Fibroblast of lung (primary cell): Measurements from ENCODE around the gene TUBA1B. TPM values are rescaled to one million over a fixed set of nuclear protein-coding genes. Genes with fewer than 3 reads are reported as not detected.
"Not testable (repeated sequence)": the region's sequence is repeated elsewhere in the genome, so short reads cannot be mapped to it uniquely, and the experiment has no call there.

ENCODE experiments used
- DNase-seq, 2 donors: peaks; one replicate each; pipeline versions ENCODE4 v3.0.0 to v3.0.0-alpha.2; 2010; ENCODE audit warnings: low read depth in 2 of 2
- H2AFZ ChIP-seq: 2 replicates; pipeline ENCODE4 v1.5.1; 2012; ENCODE audit warnings: low read length, control low read depth, inconsistent platforms
- H3K27ac ChIP-seq: 2 replicates; pipeline ENCODE4 v1.5.1; 2011; ENCODE audit warnings: low read length, control low read depth; ENCODE audit not compliant: insufficient read depth
- H3K27me3 ChIP-seq: 2 replicates; pipeline ENCODE4 v1.5.1; 2011; ENCODE audit warnings: mild to moderate bottlenecking, low read length; ENCODE audit not compliant: control insufficient read depth, insufficient read depth
- H3K36me3 ChIP-seq: 2 replicates; pipeline ENCODE4 v1.5.1; 2011; ENCODE audit warnings: low read length; ENCODE audit not compliant: control insufficient read depth, insufficient read depth
- H3K4me1 ChIP-seq: 2 replicates; pipeline ENCODE4 v1.5.1; 2011; ENCODE audit warnings: low read length; ENCODE audit not compliant: control insufficient read depth, insufficient read depth; ENCODE audit errors: extremely low read depth
- H3K4me2 ChIP-seq: 2 replicates; pipeline ENCODE4 v1.5.1; 2011; ENCODE audit warnings: low read length, control low read depth; ENCODE audit not compliant: insufficient read depth; ENCODE audit errors: extremely low read depth
- H3K4me3 ChIP-seq, 4 experiments: fragments of 200-600 bp in 1 of 4; sonication (generic) in 1 of 4; replicated peaks in 1 of 4; 2 replicates each; pipeline ENCODE4 v1.5.1; 2011 to 2016; ENCODE audit warnings: low read length in 4 of 4, low read depth in 3 of 4, mild to moderate bottlenecking in 3 of 4, control low read depth in 2 of 4, inconsistent platforms in 1 of 4, mixed read lengths in 1 of 4; ENCODE audit not compliant: insufficient read depth in 1 of 4; ENCODE audit errors: control extremely low read depth in 1 of 4
- H3K79me2 ChIP-seq: 2 replicates; pipeline ENCODE4 v1.5.1; 2012; ENCODE audit warnings: mild to moderate bottlenecking, low read length, inconsistent platforms; ENCODE audit not compliant: control insufficient read depth, insufficient read depth
- H3K9ac ChIP-seq: 2 replicates; pipeline ENCODE4 v1.5.1; 2011; ENCODE audit warnings: mild to moderate bottlenecking, low read length, control low read depth; ENCODE audit not compliant: insufficient read depth
- H3K9me3 ChIP-seq: 2 replicates; pipeline ENCODE4 v1.5.1; 2012; ENCODE audit warnings: low read depth, low read length; ENCODE audit not compliant: control insufficient read depth, insufficient read depth
- H4K20me1 ChIP-seq: 2 replicates; pipeline ENCODE4 v1.5.1; 2011; ENCODE audit warnings: low read length; ENCODE audit not compliant: control insufficient read depth, insufficient read depth; ENCODE audit errors: extremely low read depth
- EZH2 ChIP-seq: IDR thresholded peaks from 2 replicates; pipeline ENCODE4 v1.5.1; 2012; ENCODE audit warnings: low read length, control low read depth, mild to moderate bottlenecking; ENCODE audit errors: missing control alignments
- polyA plus RNA-seq, 2 donors: library from polyadenylated mRNA; depleted of rRNA in 1 of 2; stranded (reverse) in 1 of 2; unstranded in 1 of 2; fragments of >200 nt; gene quantifications; 2 replicates each; pipeline ENCODE4 v1.2.1, GENCODE V29; 2011 to 2012; ENCODE audit warnings: missing spikeins in 1 of 2
- total RNA-seq: library from RNA; depleted of rRNA; stranded (reverse); fragments of >200 nt; gene quantifications from 2 replicates; pipeline ENCODE4 v1.2.1, GENCODE V29; 2014
- TF ChIP-seq, protein P1 (sequence below), 2 donors: IDR thresholded peaks in 1 of 2; conservative IDR thresholded peaks in 1 of 2; 1 replicate in 1 of 2; 2 replicates in 1 of 2; pipeline ENCODE4 v1.5.1; 2011 to 2012; ENCODE audit warnings: low read length in 2 of 2, control low read depth in 1 of 2, inconsistent platforms in 1 of 2, low read depth in 1 of 2, mild to moderate bottlenecking in 1 of 2

The TUBA1B gene
- total and polyA plus RNA-seq, 2 donors (not counting 1 experiment from before 2014, with no cell fraction given), result 1,258 to 3,083 TPM

DNA sequence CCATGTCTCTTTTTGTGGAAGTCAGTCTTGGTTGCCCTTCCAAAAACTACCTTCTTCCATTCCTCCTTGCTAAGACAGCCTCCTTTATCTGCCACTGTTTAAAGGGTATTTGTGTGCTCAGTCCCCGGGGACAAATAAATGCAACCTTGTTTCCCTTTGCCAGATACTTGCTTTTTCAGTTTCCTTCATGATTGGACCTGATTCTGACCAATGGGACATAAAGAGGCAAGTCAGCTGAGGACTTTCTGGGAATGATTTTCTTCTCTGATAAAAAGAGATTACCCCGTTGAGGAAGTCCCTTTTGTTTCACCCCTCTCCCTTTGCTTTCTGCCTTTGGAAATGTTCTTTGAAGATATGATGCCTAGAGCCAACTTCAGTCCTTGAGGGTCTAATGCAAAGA lies 7.4 kb upstream of the TUBA1B start:
- Histone ChIP-seq H3K79me2 (no peaks in the 10 kb centered on the region), H3K36me3 (no peaks in the 10 kb centered on the region), H4K20me1 (no peaks in the 10 kb centered on the region), H2AFZ (no peak overlapping the region), H3K27me3 (no peaks in the 10 kb centered on the region), H3K4me1 (no peaks in the 10 kb centered on the region), H3K4me3 (no peak overlapping the region), H3K9ac (no peak overlapping the region), H3K4me2 (no peak overlapping the region), H3K9me3 (no peaks in the 10 kb centered on the region), H3K27ac (no peak overlapping the region)
- TF ChIP-seq, protein P1, sequence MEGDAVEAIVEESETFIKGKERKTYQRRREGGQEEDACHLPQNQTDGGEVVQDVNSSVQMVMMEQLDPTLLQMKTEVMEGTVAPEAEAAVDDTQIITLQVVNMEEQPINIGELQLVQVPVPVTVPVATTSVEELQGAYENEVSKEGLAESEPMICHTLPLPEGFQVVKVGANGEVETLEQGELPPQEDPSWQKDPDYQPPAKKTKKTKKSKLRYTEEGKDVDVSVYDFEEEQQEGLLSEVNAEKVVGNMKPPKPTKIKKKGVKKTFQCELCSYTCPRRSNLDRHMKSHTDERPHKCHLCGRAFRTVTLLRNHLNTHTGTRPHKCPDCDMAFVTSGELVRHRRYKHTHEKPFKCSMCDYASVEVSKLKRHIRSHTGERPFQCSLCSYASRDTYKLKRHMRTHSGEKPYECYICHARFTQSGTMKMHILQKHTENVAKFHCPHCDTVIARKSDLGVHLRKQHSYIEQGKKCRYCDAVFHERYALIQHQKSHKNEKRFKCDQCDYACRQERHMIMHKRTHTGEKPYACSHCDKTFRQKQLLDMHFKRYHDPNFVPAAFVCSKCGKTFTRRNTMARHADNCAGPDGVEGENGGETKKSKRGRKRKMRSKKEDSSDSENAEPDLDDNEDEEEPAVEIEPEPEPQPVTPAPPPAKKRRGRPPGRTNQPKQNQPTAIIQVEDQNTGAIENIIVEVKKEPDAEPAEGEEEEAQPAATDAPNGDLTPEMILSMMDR (conservative IDR thresholded peaks at IDR 0.05 in 1 of 2, IDR thresholded peaks at IDR 0.05 in 1 of 2; ENCODE audit: low read depth in 1 of 2, low read length in 2 of 2), result no peak
- no peak for TF ChIP-seq EZH2
- no peak for DNase-seq

DNA sequence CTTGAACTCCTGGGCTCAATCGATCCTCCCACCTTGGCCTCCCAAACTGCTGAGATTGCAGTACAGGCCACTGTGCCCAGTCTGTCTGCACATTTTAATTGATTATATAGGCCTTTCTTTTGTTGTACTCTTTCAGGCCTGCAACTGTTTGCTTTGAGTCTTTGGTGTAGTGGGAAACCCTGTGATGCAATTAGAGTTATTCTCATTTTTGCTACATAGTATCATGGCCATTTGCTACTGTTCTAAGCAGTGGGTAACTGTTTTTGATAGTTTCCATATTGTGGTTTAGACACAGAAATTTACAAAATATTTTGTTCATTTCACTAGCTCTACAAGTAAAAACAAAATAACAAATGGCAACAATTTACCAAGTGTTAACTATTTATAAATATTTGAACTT lies 6.3 kb upstream of the TUBA1B start:
- DNase-seq, result no peak
- Histone ChIP-seq H3K27ac (no peak overlapping the region), H3K4me1 (no peaks in the 10 kb centered on the region)

DNA sequence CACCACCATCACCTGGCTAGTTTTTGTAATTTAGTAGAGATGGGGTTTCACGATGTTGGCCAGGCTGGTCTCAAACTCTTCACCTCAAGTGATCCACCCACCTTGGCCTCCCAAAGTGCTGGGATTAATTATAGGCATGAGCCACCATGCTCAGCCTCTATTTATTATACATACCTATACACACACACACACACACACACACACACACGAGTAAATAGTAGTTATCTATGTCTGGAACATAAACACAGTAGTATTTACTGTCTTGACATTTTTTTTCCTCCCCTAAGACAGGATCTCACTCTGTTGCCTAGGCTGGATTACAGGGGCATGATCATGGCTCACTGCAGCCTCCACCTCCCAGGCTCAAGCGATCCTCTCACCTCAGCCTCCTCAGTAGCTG lies 5.8 kb upstream of the TUBA1B start:
- not testable (repeated sequence) for H3K9ac ChIP-seq, H3K4me2 ChIP-seq, H3K36me3 ChIP-seq

More for the DNA sequence above, 6.3 kb upstream of the TUBA1B start:
- H2AFZ ChIP-seq, result no peak overlapping the region
- no peak overlapping the region for H3K4me2 ChIP-seq
- H4K20me1 ChIP-seq, result no peaks in the 10 kb centered on the region
- no peak overlapping the region for H3K9ac ChIP-seq
- H3K4me3 ChIP-seq, result no peak overlapping the region
- H3K36me3 ChIP-seq, result no peaks in the 10 kb centered on the region
- H3K79me2 ChIP-seq, result no peaks in the 10 kb centered on the region
- H3K27me3 ChIP-seq, result no peaks in the 10 kb centered on the region
- TF ChIP-seq EZH2, result no peak
- TF ChIP-seq, protein P1 (conservative IDR thresholded peaks at IDR 0.05 in 1 of 2, IDR thresholded peaks at IDR 0.05 in 1 of 2; ENCODE audit: low read depth in 1 of 2, low read length in 2 of 2), result no peak
- no peaks in the 10 kb centered on the region for H3K9me3 ChIP-seq

More for the DNA sequence above, 5.8 kb upstream of the TUBA1B start:
- not testable (repeated sequence) for H3K79me2 ChIP-seq, H3K27ac ChIP-seq, H3K4me3 ChIP-seq, H4K20me1 ChIP-seq, H3K27me3 ChIP-seq, H3K4me1 ChIP-seq, H2AFZ ChIP-seq, H3K9me3 ChIP-seq, DNase-seq
